HepG2 (cell line): Measurements from ENCODE around the gene RBM12. TPM values are rescaled to one million over a fixed set of nuclear protein-coding genes. Genes with fewer than 3 reads are reported as not detected.
A peak's percentile ranks its signal among the peaks of the same experiment; 100 is the strongest.

Experiments used
- ASH2L ChIP-seq: fragments of 300-600, 200-600 bp; sonication (generic); IDR thresholded peaks from 2 replicates; pipeline ENCODE4 v1.7.0; 2017; ENCODE audit warnings: low read depth, mild to moderate bottlenecking, moderate library complexity, mixed read lengths, low read length; ENCODE audit not compliant: insufficient read length
- ATF1 ChIP-seq: IDR thresholded peaks from 2 replicates; pipeline ENCODE4 v1.6.1; 2016; ENCODE audit warnings: mild to moderate bottlenecking, control low read depth
- FOXP1 ChIP-seq, 2 experiments: fragments of 450-650 bp in 1 of 2; IDR thresholded peaks; 2 replicates each; pipeline ENCODE4 v1.6.1; 2017 to 2018; ENCODE audit warnings: antibody characterized with exemption in 1 of 2
- MAFK ChIP-seq, 2 experiments: IDR thresholded peaks in 1 of 2; conservative IDR thresholded peaks in 1 of 2; 2 replicates each; pipeline ENCODE4 v1.6.1; 2011; ENCODE audit warnings: improper control_type of control experiment in 2 of 2, low read length in 2 of 2
- MIXL1 ChIP-seq: IDR thresholded peaks from 2 replicates; pipeline ENCODE4 v1.6.1; 2016
- PCBP1 ChIP-seq: fragments of 200-400 bp; formaldehyde crosslinking; IDR thresholded peaks from 2 replicates; pipeline ENCODE4 v1.6.1; 2017; ENCODE audit warnings: mild to moderate bottlenecking, low read depth, low read length, borderline replicate concordance
- SMAD1 ChIP-seq: sonication (generic); formaldehyde crosslinking; IDR thresholded peaks from 2 replicates; pipeline ENCODE4 v1.4.0; 2020; ENCODE audit warnings: missing genetic modification reagents, low read depth, mild to moderate bottlenecking, borderline replicate concordance
- ZNF292 ChIP-seq: sonication (generic); formaldehyde crosslinking; IDR thresholded peaks from 2 replicates; pipeline ENCODE4 v1.8.1; 2022; ENCODE audit warnings: mild to moderate bottlenecking, low read depth, missing genetic modification reagents, borderline replicate concordance
- ZNF569 ChIP-seq: sonication (generic); formaldehyde crosslinking; IDR thresholded peaks from 2 replicates; pipeline ENCODE4 v1.5.0; 2020; ENCODE audit warnings: mild to moderate bottlenecking, missing genetic modification reagents, moderate library complexity, borderline replicate concordance
- ZNF605 ChIP-seq: sonication (generic); formaldehyde crosslinking; IDR thresholded peaks from 2 replicates; pipeline ENCODE4 v1.8.0; 2022; ENCODE audit warnings: mild to moderate bottlenecking, missing genetic modification reagents
- ZNF619 ChIP-seq: sonication (generic); formaldehyde crosslinking; IDR thresholded peaks from 2 replicates; pipeline ENCODE4 v1.4.0; 2020; ENCODE audit warnings: mild to moderate bottlenecking, missing genetic modification reagents
- ZSCAN9 ChIP-seq: IDR thresholded peaks from 2 replicates; pipeline ENCODE4 v1.6.1; 2016; ENCODE audit warnings: borderline replicate concordance
- polyA plus RNA-seq, 8 experiments: library from polyadenylated mRNA; depleted of rRNA in 3 of 8; stranded (reverse) in 7 of 8; unstranded in 1 of 8; fragments of >200 nt; fragmentation: Illumina TruSeq in 4 of 8; extraction: Trizol in 4 of 8; gene quantifications; 2 replicates each; pipeline versions ENCODE4 v1.2.1 to v1.2.3, GENCODE V29; 2011 to 2016; ENCODE audit warnings: low read depth in 4 of 8, missing spikeins in 1 of 8, mixed read lengths in 1 of 8; ENCODE audit not compliant: insufficient read depth in 1 of 8
- total RNA-seq, 5 experiments: library from RNA; depleted of rRNA; stranded (reverse); fragments of >200 nt; fragmentation: Illumina TruSeq; extraction: Trizol; gene quantifications; 2 replicates each; pipeline ENCODE4 v1.2.3, GENCODE V29; 2016; ENCODE audit warnings: low read depth in 1 of 5
- TF ChIP-seq, protein P1 (sequence below), 2 experiments: sonication (generic) in 1 of 2; formaldehyde crosslinking in 1 of 2; IDR thresholded peaks; 2 replicates each; pipeline versions ENCODE4 v1.6.1 to v1.9.0; 2014 to 2022; ENCODE audit warnings: antibody characterized with exemption in 1 of 2, borderline replicate concordance in 1 of 2, inconsistent platforms in 1 of 2, low read depth in 1 of 2, missing genetic modification reagents in 1 of 2
- TF ChIP-seq, protein P2 (sequence below): sonication (generic); formaldehyde crosslinking; IDR thresholded peaks from 2 replicates; pipeline ENCODE4 v1.8.1; 2023; ENCODE audit warnings: missing genetic modification reagents, mild to moderate bottlenecking, borderline replicate concordance
- TF ChIP-seq, protein P3 (sequence below): IDR thresholded peaks from 2 replicates; pipeline ENCODE4 v1.6.1; 2016; ENCODE audit warnings: low read depth, missing genetic modification reagents, missing compliant biosample characterization
- TF ChIP-seq, protein P4 (sequence below): IDR thresholded peaks from 2 replicates; pipeline ENCODE4 v1.6.1; 2012; ENCODE audit warnings: low read depth, low read length, improper control_type of control experiment

Gene RBM12
- total and polyA plus RNA-seq, 2 of the 13 experiments (the other 11 are each of a cell fraction or from before 2014, with no cell fraction given), result 97.9 to 104 TPM

DNA sequence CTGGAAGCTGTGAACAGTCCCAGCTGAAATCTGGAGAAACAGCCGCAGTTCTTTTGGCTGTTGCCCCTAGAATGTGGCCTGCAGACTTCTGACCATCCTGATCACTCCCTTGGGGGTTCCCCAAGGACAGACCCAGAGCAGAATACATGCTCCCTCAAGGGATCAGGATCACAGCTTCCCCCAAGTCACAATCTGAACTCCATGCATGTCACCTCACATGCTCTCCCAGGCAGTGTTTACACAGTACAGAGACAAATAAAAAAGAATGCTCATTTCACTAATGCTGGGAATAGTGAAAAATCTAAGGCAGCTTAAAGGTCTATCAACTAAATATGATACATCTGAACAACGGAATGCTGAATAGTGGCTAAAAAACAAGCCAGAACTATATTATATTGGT, 28.6 kb downstream of the RBM12 start (continued):
- TF ChIP-seq, protein P1, sequence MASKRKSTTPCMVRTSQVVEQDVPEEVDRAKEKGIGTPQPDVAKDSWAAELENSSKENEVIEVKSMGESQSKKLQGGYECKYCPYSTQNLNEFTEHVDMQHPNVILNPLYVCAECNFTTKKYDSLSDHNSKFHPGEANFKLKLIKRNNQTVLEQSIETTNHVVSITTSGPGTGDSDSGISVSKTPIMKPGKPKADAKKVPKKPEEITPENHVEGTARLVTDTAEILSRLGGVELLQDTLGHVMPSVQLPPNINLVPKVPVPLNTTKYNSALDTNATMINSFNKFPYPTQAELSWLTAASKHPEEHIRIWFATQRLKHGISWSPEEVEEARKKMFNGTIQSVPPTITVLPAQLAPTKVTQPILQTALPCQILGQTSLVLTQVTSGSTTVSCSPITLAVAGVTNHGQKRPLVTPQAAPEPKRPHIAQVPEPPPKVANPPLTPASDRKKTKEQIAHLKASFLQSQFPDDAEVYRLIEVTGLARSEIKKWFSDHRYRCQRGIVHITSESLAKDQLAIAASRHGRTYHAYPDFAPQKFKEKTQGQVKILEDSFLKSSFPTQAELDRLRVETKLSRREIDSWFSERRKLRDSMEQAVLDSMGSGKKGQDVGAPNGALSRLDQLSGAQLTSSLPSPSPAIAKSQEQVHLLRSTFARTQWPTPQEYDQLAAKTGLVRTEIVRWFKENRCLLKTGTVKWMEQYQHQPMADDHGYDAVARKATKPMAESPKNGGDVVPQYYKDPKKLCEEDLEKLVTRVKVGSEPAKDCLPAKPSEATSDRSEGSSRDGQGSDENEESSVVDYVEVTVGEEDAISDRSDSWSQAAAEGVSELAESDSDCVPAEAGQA (IDR thresholded peaks at IDR 0.05; ENCODE audit: low read depth), result no peak
- TF ChIP-seq, protein P1 (CRISPR knock-in tag; IDR thresholded peaks at IDR 0.05; ENCODE audit: borderline replicate concordance), result no peak
- TF ChIP-seq ZNF569 (CRISPR knock-in tag) (no peak), PCBP1 (no peak), ZSCAN9 (CRISPR knock-in tag) (0 out of 2 replicates have a peak, but pooled peaks have one; percentile 14), FOXP1 (IDR thresholded peaks at IDR 0.05) (no peak), FOXP1 (CRISPR knock-in tag; IDR thresholded peaks at IDR 0.05) (peak; percentile 35; the same call in 1 of the 2 replicates), ZNF605 (CRISPR knock-in tag) (no peak), MAFK (conservative IDR thresholded peaks at IDR 0.05 in 1 of 2, IDR thresholded peaks at IDR 0.05 in 1 of 2; ENCODE audit: low read length in 2 of 2) (no peak), ZNF292 (CRISPR knock-in tag) (0 out of 2 replicates have a peak, but pooled peaks have one; percentile 15), ATF1 (CRISPR knock-in tag) (no peak), MIXL1 (CRISPR knock-in tag) (0 out of 2 replicates have a peak, but pooled peaks have one; percentile 18), SMAD1 (CRISPR knock-in tag) (no peak), ZNF619 (no peak), ASH2L (peak; percentile 18)
- TF ChIP-seq, protein P2, sequence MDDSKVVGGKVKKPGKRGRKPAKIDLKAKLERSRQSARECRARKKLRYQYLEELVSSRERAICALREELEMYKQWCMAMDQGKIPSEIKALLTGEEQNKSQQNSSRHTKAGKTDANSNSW, result no peak
- TF ChIP-seq, protein P3, sequence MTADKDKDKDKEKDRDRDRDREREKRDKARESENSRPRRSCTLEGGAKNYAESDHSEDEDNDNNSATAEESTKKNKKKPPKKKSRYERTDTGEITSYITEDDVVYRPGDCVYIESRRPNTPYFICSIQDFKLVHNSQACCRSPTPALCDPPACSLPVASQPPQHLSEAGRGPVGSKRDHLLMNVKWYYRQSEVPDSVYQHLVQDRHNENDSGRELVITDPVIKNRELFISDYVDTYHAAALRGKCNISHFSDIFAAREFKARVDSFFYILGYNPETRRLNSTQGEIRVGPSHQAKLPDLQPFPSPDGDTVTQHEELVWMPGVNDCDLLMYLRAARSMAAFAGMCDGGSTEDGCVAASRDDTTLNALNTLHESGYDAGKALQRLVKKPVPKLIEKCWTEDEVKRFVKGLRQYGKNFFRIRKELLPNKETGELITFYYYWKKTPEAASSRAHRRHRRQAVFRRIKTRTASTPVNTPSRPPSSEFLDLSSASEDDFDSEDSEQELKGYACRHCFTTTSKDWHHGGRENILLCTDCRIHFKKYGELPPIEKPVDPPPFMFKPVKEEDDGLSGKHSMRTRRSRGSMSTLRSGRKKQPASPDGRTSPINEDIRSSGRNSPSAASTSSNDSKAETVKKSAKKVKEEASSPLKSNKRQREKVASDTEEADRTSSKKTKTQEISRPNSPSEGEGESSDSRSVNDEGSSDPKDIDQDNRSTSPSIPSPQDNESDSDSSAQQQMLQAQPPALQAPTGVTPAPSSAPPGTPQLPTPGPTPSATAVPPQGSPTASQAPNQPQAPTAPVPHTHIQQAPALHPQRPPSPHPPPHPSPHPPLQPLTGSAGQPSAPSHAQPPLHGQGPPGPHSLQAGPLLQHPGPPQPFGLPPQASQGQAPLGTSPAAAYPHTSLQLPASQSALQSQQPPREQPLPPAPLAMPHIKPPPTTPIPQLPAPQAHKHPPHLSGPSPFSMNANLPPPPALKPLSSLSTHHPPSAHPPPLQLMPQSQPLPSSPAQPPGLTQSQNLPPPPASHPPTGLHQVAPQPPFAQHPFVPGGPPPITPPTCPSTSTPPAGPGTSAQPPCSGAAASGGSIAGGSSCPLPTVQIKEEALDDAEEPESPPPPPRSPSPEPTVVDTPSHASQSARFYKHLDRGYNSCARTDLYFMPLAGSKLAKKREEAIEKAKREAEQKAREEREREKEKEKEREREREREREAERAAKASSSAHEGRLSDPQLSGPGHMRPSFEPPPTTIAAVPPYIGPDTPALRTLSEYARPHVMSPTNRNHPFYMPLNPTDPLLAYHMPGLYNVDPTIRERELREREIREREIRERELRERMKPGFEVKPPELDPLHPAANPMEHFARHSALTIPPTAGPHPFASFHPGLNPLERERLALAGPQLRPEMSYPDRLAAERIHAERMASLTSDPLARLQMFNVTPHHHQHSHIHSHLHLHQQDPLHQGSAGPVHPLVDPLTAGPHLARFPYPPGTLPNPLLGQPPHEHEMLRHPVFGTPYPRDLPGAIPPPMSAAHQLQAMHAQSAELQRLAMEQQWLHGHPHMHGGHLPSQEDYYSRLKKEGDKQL, result no peak
- TF ChIP-seq, protein P4, sequence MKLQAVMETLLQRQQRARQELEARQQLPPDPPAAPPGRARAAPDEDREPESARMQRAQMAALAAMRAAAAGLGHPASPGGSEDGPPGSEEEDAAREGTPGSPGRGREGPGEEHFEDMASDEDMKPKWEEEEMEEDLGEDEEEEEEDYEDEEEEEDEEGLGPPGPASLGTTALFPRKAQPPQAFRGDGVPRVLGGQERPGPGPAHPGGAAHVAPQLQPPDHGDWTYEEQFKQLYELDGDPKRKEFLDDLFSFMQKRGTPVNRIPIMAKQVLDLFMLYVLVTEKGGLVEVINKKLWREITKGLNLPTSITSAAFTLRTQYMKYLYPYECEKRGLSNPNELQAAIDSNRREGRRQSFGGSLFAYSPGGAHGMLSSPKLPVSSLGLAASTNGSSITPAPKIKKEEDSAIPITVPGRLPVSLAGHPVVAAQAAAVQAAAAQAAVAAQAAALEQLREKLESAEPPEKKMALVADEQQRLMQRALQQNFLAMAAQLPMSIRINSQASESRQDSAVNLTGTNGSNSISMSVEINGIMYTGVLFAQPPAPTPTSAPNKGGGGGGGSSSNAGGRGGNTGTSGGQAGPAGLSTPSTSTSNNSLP, result peak; percentile 47; the same call in 1 of the 2 replicates
